HEK293 (cell line): ENCODE data around the gene C20orf144.

Source experiments
- CTCF ChIA-PET: fragments of 350-600 bp; formaldehyde crosslinking; extraction: SDS; loops from one replicate; lab custom pipeline; 2021; ENCODE audit warnings: antibody characterized with exemption; lab: Yijun Ruan, JAX
- POLR2A ChIA-PET: fragments of 300-600 bp; formaldehyde crosslinking; extraction: SDS; loops from one replicate; lab custom pipeline; 2020; ENCODE audit warnings: antibody characterized with exemption, inconsistent platforms; lab: Yijun Ruan, JAX
- H3K27ac ChIP-seq: fragments of 200-500 bp; sonication (Bioruptor generic); 2 replicates; pipeline ENCODE4 v1.5.1; 2014; ENCODE audit warnings: low read depth, low read length, control low read depth, inconsistent platforms; ENCODE audit errors: extremely low read depth
- H3K36me3 ChIP-seq, 2 experiments: fragments of 200-500 bp in 1 of 2; sonication (Bioruptor generic) in 1 of 2; 1 replicate in 1 of 2; 2 replicates in 1 of 2; pipeline ENCODE4 v1.5.1; 2014 to 2017; ENCODE audit warnings: inconsistent platforms in 2 of 2, low read length in 2 of 2; ENCODE audit not compliant: control insufficient read depth in 2 of 2, insufficient read depth in 1 of 2
- H3K4me1 ChIP-seq: fragments of 200-500 bp; sonication (Bioruptor generic); 2 replicates; pipeline ENCODE4 v1.5.1; 2014; ENCODE audit warnings: mild to moderate bottlenecking, low read length, inconsistent platforms; ENCODE audit not compliant: control insufficient read depth, insufficient read depth
- H3K4me3 ChIP-seq: 2 replicates; pipeline ENCODE4 v1.5.1; 2011; ENCODE audit warnings: low read depth, mild to moderate bottlenecking, control low read depth, low read length, moderate library complexity
- H3K9me3 ChIP-seq: fragments of 200-500 bp; sonication (Bioruptor generic); 2 replicates; pipeline ENCODE4 v1.5.1; 2014; ENCODE audit warnings: low read depth, low read length, inconsistent platforms; ENCODE audit not compliant: control insufficient read depth, insufficient read depth
- IKZF3 ChIP-seq: fragments of 450-650 bp; IDR thresholded peaks from 2 replicates; pipeline ENCODE4 v1.5.0; 2018; ENCODE audit warnings: missing biosample characterization, mild to moderate bottlenecking, missing genetic modification characterization, moderate library complexity
- KLF1 ChIP-seq: fragments of 450-650 bp; formaldehyde crosslinking; IDR thresholded peaks from 2 replicates; pipeline ENCODE4 v1.5.1; 2016; ENCODE audit warnings: missing biosample characterization, missing genetic modification characterization
- SCRT2 ChIP-seq: fragments of 450-650 bp; formaldehyde crosslinking; IDR thresholded peaks from 2 replicates; pipeline ENCODE4 v1.5.1; 2016; ENCODE audit warnings: missing biosample characterization, missing genetic modification characterization
- ZEB2 ChIP-seq: fragments of 450-650 bp; formaldehyde crosslinking; IDR thresholded peaks from 2 replicates; pipeline ENCODE4 v1.5.1; 2016; ENCODE audit warnings: missing biosample characterization, missing genetic modification characterization
- ZFP41 ChIP-seq: fragments of 450-650 bp; formaldehyde crosslinking; IDR thresholded peaks from 2 replicates; pipeline ENCODE4 v1.5.1; 2016; ENCODE audit warnings: missing biosample characterization, missing genetic modification characterization, borderline replicate concordance
- ZNF239 ChIP-seq: fragments of 450-650 bp; formaldehyde crosslinking; IDR thresholded peaks from 2 replicates; pipeline ENCODE4 v1.5.1; 2016; ENCODE audit warnings: missing biosample characterization, missing genetic modification characterization
- ZNF335 ChIP-seq: fragments of 450-650 bp; formaldehyde crosslinking; conservative IDR thresholded peaks from 2 replicates; pipeline ENCODE4 v1.5.1; 2016; ENCODE audit warnings: missing biosample characterization, missing genetic modification characterization
- ZNF394 ChIP-seq: fragments of 450-650 bp; formaldehyde crosslinking; IDR thresholded peaks from 2 replicates; pipeline ENCODE4 v1.5.1; 2016; ENCODE audit warnings: missing biosample characterization, missing genetic modification characterization, mild to moderate bottlenecking, moderate library complexity, borderline replicate concordance
- ZNF555 ChIP-seq: fragments of 450-650 bp; formaldehyde crosslinking; conservative IDR thresholded peaks from 2 replicates; pipeline ENCODE4 v1.5.1; 2017; ENCODE audit warnings: missing biosample characterization, mild to moderate bottlenecking, missing genetic modification characterization, inconsistent platforms
- ZNF561 ChIP-seq: fragments of 450-650 bp; IDR thresholded peaks from 2 replicates; pipeline ENCODE4 v1.5.1; 2018; ENCODE audit warnings: missing biosample characterization, missing genetic modification characterization, borderline replicate concordance
- ZNF677 ChIP-seq: fragments of 450-650 bp; IDR thresholded peaks from 2 replicates; pipeline ENCODE4 v1.5.0; 2018; ENCODE audit warnings: missing biosample characterization, mild to moderate bottlenecking, missing genetic modification characterization, moderate library complexity
- ZNF701 ChIP-seq: fragments of 450-650 bp; formaldehyde crosslinking; IDR thresholded peaks from 2 replicates; pipeline ENCODE4 v1.5.1; 2016; ENCODE audit warnings: missing biosample characterization, missing genetic modification characterization
- TF ChIP-seq, protein P1 (sequence below): sonication (generic); formaldehyde crosslinking; IDR thresholded peaks from 2 replicates; pipeline ENCODE4 v1.8.1; 2022; ENCODE audit warnings: mild to moderate bottlenecking, moderate library complexity, missing genetic modification reagents
- TF ChIP-seq, protein P2 (sequence below): fragments of 450-650 bp; formaldehyde crosslinking; conservative IDR thresholded peaks from 2 replicates; pipeline ENCODE4 v1.5.1; 2016; ENCODE audit warnings: low read depth, missing biosample characterization, missing genetic modification characterization
- TF ChIP-seq, protein P3 (sequence below): fragments of 450-650 bp; formaldehyde crosslinking; conservative IDR thresholded peaks from 2 replicates; pipeline ENCODE4 v1.5.1; 2016; ENCODE audit warnings: low read depth, missing biosample characterization, missing genetic modification characterization
- TF ChIP-seq, protein P4 (sequence below): fragments of 450-650 bp; formaldehyde crosslinking; IDR thresholded peaks from 2 replicates; pipeline ENCODE4 v1.5.1; 2016; ENCODE audit warnings: missing biosample characterization, missing genetic modification characterization
- TF ChIP-seq, protein P5 (sequence below): fragments of 450-650 bp; formaldehyde crosslinking; IDR thresholded peaks from 2 replicates; pipeline ENCODE4 v1.5.1; 2016; ENCODE audit warnings: missing biosample characterization, missing genetic modification characterization
- TF ChIP-seq, protein P6 (sequence below): fragments of 450-650 bp; formaldehyde crosslinking; IDR thresholded peaks from 2 replicates; pipeline ENCODE4 v1.5.1; 2016; ENCODE audit warnings: missing biosample characterization, missing genetic modification characterization

Gene C20orf144

DNA sequence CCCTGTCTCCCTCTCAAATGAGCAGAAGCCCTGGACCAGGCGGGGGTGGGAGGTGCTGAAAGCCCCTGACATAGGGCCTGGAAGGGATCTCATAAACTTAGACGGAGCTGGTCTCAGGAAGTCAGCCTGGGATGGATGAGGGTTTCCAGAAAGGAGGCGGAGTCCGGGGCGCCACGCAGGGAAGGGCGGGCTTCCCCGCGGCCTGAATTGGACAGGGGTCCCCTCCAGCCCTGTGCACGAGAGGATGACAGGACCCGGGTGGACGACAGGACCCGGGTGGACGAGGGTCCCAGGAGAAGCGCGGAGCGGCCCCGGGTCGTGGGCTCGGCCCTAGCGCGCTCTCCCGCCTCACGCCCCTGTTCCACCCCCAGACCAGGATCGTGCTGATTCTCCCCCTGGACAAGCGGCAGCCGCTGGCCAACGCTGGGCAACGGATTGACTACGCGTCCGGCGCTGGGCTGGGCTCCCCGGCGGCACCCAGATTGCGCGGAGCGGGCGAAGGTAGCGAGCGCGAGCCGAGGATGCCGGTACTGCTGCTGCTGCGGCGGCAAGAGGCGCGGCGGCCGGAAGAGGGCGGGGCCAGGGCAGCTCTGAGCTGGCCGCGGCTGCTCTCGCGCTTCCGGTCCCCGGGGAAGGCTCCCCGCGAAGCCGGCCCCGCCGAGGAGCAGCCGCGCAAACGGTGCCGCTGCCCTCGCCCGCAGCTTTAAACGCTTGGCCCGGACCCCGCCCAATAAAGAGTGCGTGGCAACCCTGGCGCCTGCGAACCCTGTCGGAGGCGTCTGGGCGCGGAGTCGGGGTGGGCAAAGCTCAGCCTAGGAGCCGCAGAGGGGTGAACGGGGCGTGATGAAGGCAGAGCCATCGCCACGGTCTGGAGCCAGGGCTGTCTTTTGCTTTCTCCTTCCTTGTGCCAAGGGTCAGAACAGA, 1.3 kb downstream of the C20orf144 start (continued):
- TF ChIP-seq ZEB2 (tag by site-specific recombination) (peak; percentile 57; the same call in 1 of the 2 replicates), ZNF239 (tag by site-specific recombination) (no peak), ZNF335 (tag by site-specific recombination) (peak; percentile 96), ZNF394 (tag by site-specific recombination) (peak; percentile 43; the same call in 1 of the 2 replicates), ZNF561 (tag by site-specific recombination) (peak; percentile 55; the same call in 1 of the 2 replicates), KLF1 (tag by site-specific recombination) (peak; percentile 17; the same call in 1 of the 2 replicates)
- TF ChIP-seq, protein P1, sequence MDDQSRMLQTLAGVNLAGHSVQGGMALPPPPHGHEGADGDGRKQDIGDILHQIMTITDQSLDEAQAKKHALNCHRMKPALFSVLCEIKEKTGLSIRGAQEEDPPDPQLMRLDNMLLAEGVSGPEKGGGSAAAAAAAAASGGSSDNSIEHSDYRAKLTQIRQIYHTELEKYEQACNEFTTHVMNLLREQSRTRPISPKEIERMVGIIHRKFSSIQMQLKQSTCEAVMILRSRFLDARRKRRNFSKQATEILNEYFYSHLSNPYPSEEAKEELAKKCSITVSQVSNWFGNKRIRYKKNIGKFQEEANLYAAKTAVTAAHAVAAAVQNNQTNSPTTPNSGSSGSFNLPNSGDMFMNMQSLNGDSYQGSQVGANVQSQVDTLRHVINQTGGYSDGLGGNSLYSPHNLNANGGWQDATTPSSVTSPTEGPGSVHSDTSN (CRISPR knock-in tag) = 0 out of 2 replicates have a peak, but pooled peaks have one; percentile 34
- TF ChIP-seq, protein P2, sequence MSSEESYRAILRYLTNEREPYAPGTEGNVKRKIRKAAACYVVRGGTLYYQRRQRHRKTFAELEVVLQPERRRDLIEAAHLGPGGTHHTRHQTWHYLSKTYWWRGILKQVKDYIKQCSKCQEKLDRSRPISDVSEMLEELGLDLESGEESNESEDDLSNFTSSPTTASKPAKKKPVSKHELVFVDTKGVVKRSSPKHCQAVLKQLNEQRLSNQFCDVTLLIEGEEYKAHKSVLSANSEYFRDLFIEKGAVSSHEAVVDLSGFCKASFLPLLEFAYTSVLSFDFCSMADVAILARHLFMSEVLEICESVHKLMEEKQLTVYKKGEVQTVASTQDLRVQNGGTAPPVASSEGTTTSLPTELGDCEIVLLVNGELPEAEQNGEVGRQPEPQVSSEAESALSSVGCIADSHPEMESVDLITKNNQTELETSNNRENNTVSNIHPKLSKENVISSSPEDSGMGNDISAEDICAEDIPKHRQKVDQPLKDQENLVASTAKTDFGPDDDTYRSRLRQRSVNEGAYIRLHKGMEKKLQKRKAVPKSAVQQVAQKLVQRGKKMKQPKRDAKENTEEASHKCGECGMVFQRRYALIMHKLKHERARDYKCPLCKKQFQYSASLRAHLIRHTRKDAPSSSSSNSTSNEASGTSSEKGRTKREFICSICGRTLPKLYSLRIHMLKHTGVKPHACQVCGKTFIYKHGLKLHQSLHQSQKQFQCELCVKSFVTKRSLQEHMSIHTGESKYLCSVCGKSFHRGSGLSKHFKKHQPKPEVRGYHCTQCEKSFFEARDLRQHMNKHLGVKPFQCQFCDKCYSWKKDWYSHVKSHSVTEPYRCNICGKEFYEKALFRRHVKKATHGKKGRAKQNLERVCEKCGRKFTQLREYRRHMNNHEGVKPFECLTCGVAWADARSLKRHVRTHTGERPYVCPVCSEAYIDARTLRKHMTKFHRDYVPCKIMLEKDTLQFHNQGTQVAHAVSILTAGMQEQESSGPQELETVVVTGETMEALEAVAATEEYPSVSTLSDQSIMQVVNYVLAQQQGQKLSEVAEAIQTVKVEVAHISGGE (tag by site-specific recombination) = peak; percentile 96
- TF ChIP-seq, all 188 proteins: peak for 44

DNA sequence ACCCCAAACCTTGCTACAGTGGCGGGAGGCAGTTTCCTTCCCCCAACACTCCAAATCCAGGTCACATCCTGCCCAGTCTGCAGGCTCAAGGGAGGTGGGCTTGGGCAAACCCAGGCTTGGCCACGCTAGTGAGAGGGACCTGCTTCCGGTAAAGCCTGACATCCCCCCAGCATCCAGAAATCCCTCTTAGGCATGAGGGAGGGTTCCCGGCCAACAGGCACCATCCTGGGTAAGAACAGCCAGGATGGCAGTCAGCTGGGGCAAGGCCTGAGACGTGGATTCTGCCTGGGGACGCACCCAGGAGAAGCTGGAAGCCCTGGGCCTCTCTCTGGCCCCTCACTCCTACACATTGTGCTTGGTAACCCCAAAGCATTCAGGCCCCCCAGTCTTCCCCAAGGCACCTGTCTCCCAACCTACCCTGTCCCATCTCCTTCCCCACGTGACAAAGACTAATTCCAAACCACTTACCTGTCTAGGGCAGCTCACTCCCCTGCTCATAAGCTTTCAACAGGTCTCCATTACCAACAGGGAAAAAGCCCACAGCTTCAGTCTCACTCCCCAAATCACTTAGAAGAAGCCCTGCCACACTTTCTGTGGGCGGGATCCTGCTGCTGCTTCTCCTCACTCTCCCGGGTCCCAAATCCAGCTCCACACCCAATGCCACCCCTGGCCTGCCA, 2.1 kb downstream of the C20orf144 start:
- Histone ChIP-seq H3K36me3 (peaks cover 0 to 40% of the 10 kb centered on the region in 2 experiments; a peak in 1 of 3 replicates), H3K27ac (peak overlapping the region; percentile 62; the same call in 1 of the 2 replicates), H3K4me3 (peak overlapping the region; percentile 58), H3K9me3 (no peaks in the 10 kb centered on the region), H3K4me1 (no peaks in the 10 kb centered on the region)
- ChIA-PET CTCF (interaction anchor here (0.6 to 1.8 kb wide), 5 partner anchors 11 to 368 kb away, joined by 3 to 8 read pairs (median 4); no protein-coding TSS in a partner anchor), POLR2A (interaction anchor here (1.0 to 3.2 kb wide), 13 partner anchors 8 to 263 kb away, joined by 3 to 23 read pairs (median 7); partner anchors contain the start of genes CBFA2T2, CDK5RAP1, NECAB3 and PXMP4)
- TF ChIP-seq ZNF677 (tag by site-specific recombination) (peak; percentile 69), ZFP41 (tag by site-specific recombination) (no peak), ZNF555 (tag by site-specific recombination) (no peak), ZNF701 (tag by site-specific recombination) (no peak), IKZF3 (tag by site-specific recombination) (peak; percentile 12; the same call in 1 of the 2 replicates), SCRT2 (peak; percentile 97)
- TF ChIP-seq, protein P3, sequence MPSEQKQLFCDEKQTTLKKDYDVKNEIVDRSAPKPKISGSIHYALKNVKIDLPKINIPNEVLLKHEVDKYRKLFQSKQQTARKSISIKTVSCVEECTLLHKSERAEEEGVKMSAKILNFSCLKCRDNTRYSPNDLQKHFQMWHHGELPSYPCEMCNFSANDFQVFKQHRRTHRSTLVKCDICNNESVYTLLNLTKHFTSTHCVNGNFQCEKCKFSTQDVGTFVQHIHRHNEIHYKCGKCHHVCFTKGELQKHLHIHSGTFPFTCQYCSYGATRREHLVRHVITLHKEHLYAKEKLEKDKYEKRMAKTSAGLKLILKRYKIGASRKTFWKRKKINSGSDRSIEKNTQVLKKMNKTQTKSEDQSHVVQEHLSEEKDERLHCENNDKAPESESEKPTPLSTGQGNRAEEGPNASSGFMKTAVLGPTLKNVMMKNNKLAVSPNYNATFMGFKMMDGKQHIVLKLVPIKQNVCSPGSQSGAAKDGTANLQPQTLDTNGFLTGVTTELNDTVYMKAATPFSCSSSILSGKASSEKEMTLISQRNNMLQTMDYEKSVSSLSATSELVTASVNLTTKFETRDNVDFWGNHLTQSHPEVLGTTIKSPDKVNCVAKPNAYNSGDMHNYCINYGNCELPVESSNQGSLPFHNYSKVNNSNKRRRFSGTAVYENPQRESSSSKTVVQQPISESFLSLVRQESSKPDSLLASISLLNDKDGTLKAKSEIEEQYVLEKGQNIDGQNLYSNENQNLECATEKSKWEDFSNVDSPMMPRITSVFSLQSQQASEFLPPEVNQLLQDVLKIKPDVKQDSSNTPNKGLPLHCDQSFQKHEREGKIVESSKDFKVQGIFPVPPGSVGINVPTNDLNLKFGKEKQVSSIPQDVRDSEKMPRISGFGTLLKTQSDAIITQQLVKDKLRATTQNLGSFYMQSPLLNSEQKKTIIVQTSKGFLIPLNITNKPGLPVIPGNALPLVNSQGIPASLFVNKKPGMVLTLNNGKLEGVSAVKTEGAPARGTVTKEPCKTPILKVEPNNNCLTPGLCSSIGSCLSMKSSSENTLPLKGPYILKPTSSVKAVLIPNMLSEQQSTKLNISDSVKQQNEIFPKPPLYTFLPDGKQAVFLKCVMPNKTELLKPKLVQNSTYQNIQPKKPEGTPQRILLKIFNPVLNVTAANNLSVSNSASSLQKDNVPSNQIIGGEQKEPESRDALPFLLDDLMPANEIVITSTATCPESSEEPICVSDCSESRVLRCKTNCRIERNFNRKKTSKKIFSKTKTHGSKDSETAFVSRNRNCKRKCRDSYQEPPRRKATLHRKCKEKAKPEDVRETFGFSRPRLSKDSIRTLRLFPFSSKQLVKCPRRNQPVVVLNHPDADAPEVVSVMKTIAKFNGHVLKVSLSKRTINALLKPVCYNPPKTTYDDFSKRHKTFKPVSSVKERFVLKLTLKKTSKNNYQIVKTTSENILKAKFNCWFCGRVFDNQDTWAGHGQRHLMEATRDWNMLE (tag by site-specific recombination) = no peak
- TF ChIP-seq, protein P4, sequence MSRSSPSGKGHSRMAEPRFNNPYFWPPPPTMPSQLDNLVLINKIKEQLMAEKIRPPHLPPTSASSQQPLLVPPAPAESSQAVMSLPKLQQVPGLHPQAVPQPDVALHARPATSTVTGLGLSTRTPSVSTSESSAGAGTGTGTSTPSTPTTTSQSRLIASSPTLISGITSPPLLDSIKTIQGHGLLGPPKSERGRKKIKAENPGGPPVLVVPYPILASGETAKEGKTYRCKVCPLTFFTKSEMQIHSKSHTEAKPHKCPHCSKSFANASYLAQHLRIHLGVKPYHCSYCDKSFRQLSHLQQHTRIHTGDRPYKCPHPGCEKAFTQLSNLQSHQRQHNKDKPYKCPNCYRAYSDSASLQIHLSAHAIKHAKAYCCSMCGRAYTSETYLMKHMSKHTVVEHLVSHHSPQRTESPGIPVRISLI (tag by site-specific recombination) = no peak
- TF ChIP-seq, protein P5, sequence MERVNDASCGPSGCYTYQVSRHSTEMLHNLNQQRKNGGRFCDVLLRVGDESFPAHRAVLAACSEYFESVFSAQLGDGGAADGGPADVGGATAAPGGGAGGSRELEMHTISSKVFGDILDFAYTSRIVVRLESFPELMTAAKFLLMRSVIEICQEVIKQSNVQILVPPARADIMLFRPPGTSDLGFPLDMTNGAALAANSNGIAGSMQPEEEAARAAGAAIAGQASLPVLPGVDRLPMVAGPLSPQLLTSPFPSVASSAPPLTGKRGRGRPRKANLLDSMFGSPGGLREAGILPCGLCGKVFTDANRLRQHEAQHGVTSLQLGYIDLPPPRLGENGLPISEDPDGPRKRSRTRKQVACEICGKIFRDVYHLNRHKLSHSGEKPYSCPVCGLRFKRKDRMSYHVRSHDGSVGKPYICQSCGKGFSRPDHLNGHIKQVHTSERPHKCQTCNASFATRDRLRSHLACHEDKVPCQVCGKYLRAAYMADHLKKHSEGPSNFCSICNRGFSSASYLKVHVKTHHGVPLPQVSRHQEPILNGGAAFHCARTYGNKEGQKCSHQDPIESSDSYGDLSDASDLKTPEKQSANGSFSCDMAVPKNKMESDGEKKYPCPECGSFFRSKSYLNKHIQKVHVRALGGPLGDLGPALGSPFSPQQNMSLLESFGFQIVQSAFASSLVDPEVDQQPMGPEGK (tag by site-specific recombination) = no peak
- TF ChIP-seq, protein P6, sequence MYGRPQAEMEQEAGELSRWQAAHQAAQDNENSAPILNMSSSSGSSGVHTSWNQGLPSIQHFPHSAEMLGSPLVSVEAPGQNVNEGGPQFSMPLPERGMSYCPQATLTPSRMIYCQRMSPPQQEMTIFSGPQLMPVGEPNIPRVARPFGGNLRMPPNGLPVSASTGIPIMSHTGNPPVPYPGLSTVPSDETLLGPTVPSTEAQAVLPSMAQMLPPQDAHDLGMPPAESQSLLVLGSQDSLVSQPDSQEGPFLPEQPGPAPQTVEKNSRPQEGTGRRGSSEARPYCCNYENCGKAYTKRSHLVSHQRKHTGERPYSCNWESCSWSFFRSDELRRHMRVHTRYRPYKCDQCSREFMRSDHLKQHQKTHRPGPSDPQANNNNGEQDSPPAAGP = no peak; the same call in 1 of the 2 replicates
